Measurements from ENCODE around the gene DPEP2. TPM values are rescaled to one million over a fixed set of nuclear protein-coding genes. Genes with fewer than 3 reads are reported as not detected.

DPEP2 gene
- total and polyA plus RNA-seq, 2 of the 4 experiments (the other 2 are of a cell fraction): not detected

DNA sequence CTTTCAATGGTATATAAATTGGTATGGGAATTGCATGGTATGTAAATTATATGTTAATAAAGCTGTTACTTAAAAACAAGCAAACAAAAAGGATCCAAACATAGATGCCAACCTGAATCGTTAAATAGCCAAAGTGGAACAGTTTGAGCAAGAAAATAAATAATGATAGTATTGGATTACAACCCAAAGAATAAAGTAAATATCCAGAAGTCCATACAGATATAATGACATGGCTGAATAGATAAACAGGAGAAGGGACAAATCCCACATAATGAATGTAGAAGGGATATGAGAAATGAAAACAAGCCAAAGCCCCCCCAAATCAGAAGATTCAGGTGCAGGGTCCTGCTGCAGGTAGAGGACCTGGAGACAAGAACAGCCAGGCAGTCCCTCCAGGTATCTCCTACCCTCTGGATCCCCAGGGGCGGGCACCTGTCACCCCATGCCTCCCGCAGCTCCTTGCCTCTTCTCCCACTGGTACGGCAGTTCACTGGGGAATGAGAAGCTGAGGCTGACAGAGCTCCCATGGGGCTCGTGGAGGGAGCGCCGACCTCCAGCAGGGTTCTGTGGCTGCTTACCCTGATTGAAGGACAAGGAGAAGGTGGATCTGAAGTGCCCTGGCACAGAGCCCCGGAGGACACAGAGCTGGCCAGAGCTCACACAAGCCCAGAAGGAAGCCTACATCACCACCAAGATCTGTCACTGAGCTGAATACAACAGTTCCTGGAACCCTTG is 45.5 kb downstream of the DPEP2 start:
- Histone ChIP-seq H2BK120ac (ENCODE audit: low read depth, low read length) (no peak overlapping the region), H4K5ac (ENCODE audit: low read depth, low read length) (no peak overlapping the region), H3K9me1 (ENCODE audit: insufficient read depth, low read length) (peaks cover 5% of the 10 kb centered on the region), H2BK20ac (ENCODE audit: low read depth, low read length) (no peak overlapping the region), H3K27ac (ENCODE audit: insufficient read depth, low read length) (no peak overlapping the region), H3K79me1 (ENCODE audit: low read depth in 1 of 2, low read length in 2 of 2) (peaks cover 36 to 73% of the 10 kb centered on the region in 2 experiments), H4K20me1 (ENCODE audit: insufficient read depth, low read length) (peaks cover 50% of the 10 kb centered on the region), H3K4me1 (ENCODE audit: control insufficient read depth, insufficient read depth, low read length) (peaks cover 3% of the 10 kb centered on the region; the same call in 1 of the 2 replicates), H2AK5ac (ENCODE audit: low read depth, low read length) (no peak overlapping the region), H3K56ac (ENCODE audit: extremely low read depth, insufficient read depth, low read length) (no peak overlapping the region), H3K9ac (ENCODE audit: low read depth, low read length) (no peak overlapping the region), H2AK9ac (replicated peaks; ENCODE audit: low read depth, low read length, poor library complexity) (no peak overlapping the region), H2BK15ac (ENCODE audit: low read depth, low read length) (no peak overlapping the region), H2BK5ac (ENCODE audit: low read depth, low read length, poor library complexity, severe bottlenecking) (no peak overlapping the region), H3K23ac (ENCODE audit: low read depth, low read length) (no peak overlapping the region), H3K4ac (ENCODE audit: low read depth, low read length) (no peak overlapping the region), H3K4me2 (ENCODE audit: low read depth, low read length) (no peak overlapping the region), H3K14ac (replicated peaks; ENCODE audit: low read depth, low read length) (no peak overlapping the region), H3K4me3 (ENCODE audit: insufficient read depth, low read depth, low read length) (no peak overlapping the region), H3K27me3 (ENCODE audit: control insufficient read depth, insufficient read depth, low read length) (no peaks in the 10 kb centered on the region), H3K9me3 (ENCODE audit: control insufficient read depth, insufficient read depth, low read length) (no peaks in the 10 kb centered on the region), H3K36me3 (ENCODE audit: control insufficient read depth, insufficient read depth, low read length) (peaks cover 76% of the 10 kb centered on the region), H2AFZ (replicated peaks; ENCODE audit: low read length, poor library complexity) (no peak overlapping the region), H4K91ac (ENCODE audit: insufficient read depth, low read depth, low read length) (no peak overlapping the region), H4K8ac (ENCODE audit: low read depth in 2 of 2, low read length in 2 of 2) (no peak overlapping the region), H3K18ac (ENCODE audit: low read depth, low read length) (no peak overlapping the region)
- no TSS peak for BruUV-seq (replicated peaks)
- TF ChIP-seq, protein P1, sequence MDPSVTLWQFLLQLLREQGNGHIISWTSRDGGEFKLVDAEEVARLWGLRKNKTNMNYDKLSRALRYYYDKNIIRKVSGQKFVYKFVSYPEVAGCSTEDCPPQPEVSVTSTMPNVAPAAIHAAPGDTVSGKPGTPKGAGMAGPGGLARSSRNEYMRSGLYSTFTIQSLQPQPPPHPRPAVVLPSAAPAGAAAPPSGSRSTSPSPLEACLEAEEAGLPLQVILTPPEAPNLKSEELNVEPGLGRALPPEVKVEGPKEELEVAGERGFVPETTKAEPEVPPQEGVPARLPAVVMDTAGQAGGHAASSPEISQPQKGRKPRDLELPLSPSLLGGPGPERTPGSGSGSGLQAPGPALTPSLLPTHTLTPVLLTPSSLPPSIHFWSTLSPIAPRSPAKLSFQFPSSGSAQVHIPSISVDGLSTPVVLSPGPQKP (IDR thresholded peaks at IDR 0.05; ENCODE audit: borderline replicate concordance, low read depth, low read length): no peak
- TF ChIP-seq RFX5 (IDR thresholded peaks at IDR 0.05; ENCODE audit: low read depth, low read length) (no peak), CEBPB (IDR thresholded peaks at IDR 0.05; ENCODE audit: low read depth, low read length) (no peak), CHD1 (IDR thresholded peaks at IDR 0.05; ENCODE audit: low read depth, low read length) (no peak), SMC3 (IDR thresholded peaks at IDR 0.05; ENCODE audit: low read depth, low read length) (no peak), RCOR1 (IDR thresholded peaks at IDR 0.05; ENCODE audit: insufficient replicate concordance, low read length) (no peak), FOS (IDR thresholded peaks at IDR 0.05; ENCODE audit: low read depth, low read length) (no peak), MXI1 (IDR thresholded peaks at IDR 0.05; ENCODE audit: borderline replicate concordance, low read depth, low read length) (no peak), NFE2L2 (IDR thresholded peaks at IDR 0.05; ENCODE audit: low read depth, low read length) (no peak)
- no CpG with 5 or more reads among the region's 8 CpGs for WGBS, 2 experiments (ENCODE audit: extremely low coverage in 2 of 2, insufficient read length in 1 of 2)
- ChIA-PET CTCF (interaction anchor here (1.0 kb wide), 1 partner anchor 137 kb away, joined by 6 read pairs; no protein-coding TSS in a partner anchor), POLR2A (ENCODE audit: unreplicated experiment) (interaction anchor here (0.6 kb wide), 1 partner anchor 62 kb away, joined by 3 read pairs; no protein-coding TSS in a partner anchor)
- dilution Hi-C loops (cut with HindIII; ENCODE audit: low sequenced_read_pairs, unreplicated experiment): no loop called here
- ATAC-seq (ENCODE audit: low read depth) (no peak), DNase-seq (no peak)
- intact Hi-C loops (cut with micrococcal nuclease): no loop called here
- in situ Hi-C loops (cut with MboI; ENCODE audit: low sequenced_read_pairs): no loop called here

All from IMR-90 (cell line).